ENCODE measurements around the gene NELFB. TPM values are rescaled to one million over a fixed set of nuclear protein-coding genes. Genes with fewer than 3 reads are reported as not detected.
"Not testable (repeated sequence)": the region's sequence is repeated elsewhere in the genome, so short reads cannot be mapped to it uniquely, and the experiment has no call there.

The NELFB gene
- total RNA-seq, 2 experiments from 2014 or later = 70.8 to 75.3 TPM

GRCh38 chr9:137234055-137234697, 21.0 kb upstream of the NELFB start:
- Mint-ChIP-seq H3K4me1 (peaks cover 11% of the 10 kb centered on the region), H3K36me3 (no peaks in the 10 kb centered on the region), H3K27me3 (no peaks in the 10 kb centered on the region), H3K4me3 (no peak overlapping the region), H3K27ac (no peak overlapping the region), H3K9me3 (ENCODE audit: low read depth) (no peaks in the 10 kb centered on the region)
- CTCF ChIA-PET = interaction anchor here (0.9 to 7.1 kb wide), 8 partner anchors 8 to 193 kb away, joined by 3 to 91 read pairs (median 4); partner anchors contain the start of genes ANAPC2, DPP7, NPDC1 and RNF208
- ATAC-seq = no peak
- DNase-seq = no peak

GRCh38 chr9:137234758-137235423, 20.2 kb upstream of the NELFB start:
- H3K36me3 Mint-ChIP-seq = no peaks in the 10 kb centered on the region
- CTCF ChIA-PET = interaction anchor here (0.9 to 7.1 kb wide), 8 partner anchors 9 to 192 kb away, joined by 3 to 91 read pairs (median 4); partner anchors contain the start of genes ANAPC2, DPP7, NPDC1 and RNF208
- H3K9me3 Mint-ChIP-seq (ENCODE audit: low read depth) = no peaks in the 10 kb centered on the region
- ATAC-seq (no peak), DNase-seq (no peak)
- H3K4me1 Mint-ChIP-seq = peaks cover 12% of the 10 kb centered on the region
- no peak overlapping the region for H3K4me3 Mint-ChIP-seq
- no peaks in the 10 kb centered on the region for H3K27me3 Mint-ChIP-seq
- H3K27ac Mint-ChIP-seq = no peak overlapping the region

GRCh38 chr9:137235424-137236237, 19.5 kb upstream of the NELFB start:
- peaks cover 12% of the 10 kb centered on the region for H3K4me1 Mint-ChIP-seq
- no peaks in the 10 kb centered on the region for H3K27me3 Mint-ChIP-seq
- no peak overlapping the region for H3K4me3 Mint-ChIP-seq
- H3K27ac Mint-ChIP-seq = no peak overlapping the region
- no peak for ATAC-seq
- DNase-seq = no peak
- H3K9me3 Mint-ChIP-seq (ENCODE audit: low read depth) = no peaks in the 10 kb centered on the region
- CTCF ChIA-PET = interaction anchor here (0.9 to 7.1 kb wide), 27 partner anchors 10 to 392 kb away, joined by 3 to 110 read pairs (median 6); partner anchors contain the start of genes ANAPC2, CYSRT1, DPP7 and MAN1B1
- H3K36me3 Mint-ChIP-seq = no peaks in the 10 kb centered on the region

- peaks cover 12% of the 10 kb centered on the region for H3K4me1 Mint-ChIP-seq
- no peak overlapping the region for H3K27ac Mint-ChIP-seq
- H3K4me3 Mint-ChIP-seq = no peak overlapping the region
- peak; percentile 32 for ATAC-seq
- H3K36me3 Mint-ChIP-seq = peaks cover 4% of the 10 kb centered on the region
- CTCF ChIA-PET = interaction anchor here (0.5 to 7.1 kb wide), 55 partner anchors 11 to 448 kb away, joined by 3 to 110 read pairs (median 5); partner anchors contain the start of genes ANAPC2, CYSRT1, DPP7 and GRIN1
- no peaks in the 10 kb centered on the region for H3K9me3 Mint-ChIP-seq (ENCODE audit: low read depth)
- DNase-seq = peak; percentile 93
- no peaks in the 10 kb centered on the region for H3K27me3 Mint-ChIP-seq
Measured at GRCh38 chr9:137236238-137236935, 18.7 kb upstream of the NELFB start.

GRCh38 chr9:137236936-137237421, 18.1 kb upstream of the NELFB start:
- Mint-ChIP-seq H3K4me3 (no peak overlapping the region), H3K4me1 (peaks cover 12% of the 10 kb centered on the region), H3K9me3 (ENCODE audit: low read depth) (no peaks in the 10 kb centered on the region), H3K36me3 (peaks cover 5% of the 10 kb centered on the region), H3K27me3 (no peaks in the 10 kb centered on the region), H3K27ac (no peak overlapping the region)
- DNase-seq (peak; percentile 49), ATAC-seq (no peak)
- CTCF ChIA-PET = interaction anchor here (0.6 to 7.1 kb wide), 52 partner anchors 10 to 449 kb away, joined by 3 to 110 read pairs (median 5); partner anchors contain the start of genes ANAPC2, CYSRT1, DPP7 and GRIN1

- no peak overlapping the region for H3K4me3 Mint-ChIP-seq
- peaks cover 21% of the 10 kb centered on the region for H3K4me1 Mint-ChIP-seq
- no peak for DNase-seq
- H3K27ac Mint-ChIP-seq = no peak overlapping the region
- ATAC-seq = no peak
- CTCF ChIA-PET = interaction anchor here (0.6 to 7.1 kb wide), 17 partner anchors 9 to 447 kb away, joined by 3 to 110 read pairs (median 6); partner anchors contain the start of genes ANAPC2, CYSRT1, DPP7 and NELFB
- H3K36me3 Mint-ChIP-seq = peaks cover 15% of the 10 kb centered on the region
- no peaks in the 10 kb centered on the region for H3K27me3 Mint-ChIP-seq
- no peaks in the 10 kb centered on the region for H3K9me3 Mint-ChIP-seq (ENCODE audit: low read depth)
Measured at GRCh38 chr9:137237759-137238726, 17.1 kb upstream of the NELFB start.

GRCh38 chr9:137239541-137240200, 15.5 kb upstream of the NELFB start:
- H3K9me3 Mint-ChIP-seq (ENCODE audit: low read depth); DNase-seq; ATAC-seq; H3K27me3 Mint-ChIP-seq: not testable (repeated sequence)
- H3K4me3 Mint-ChIP-seq = peak overlapping the region; percentile 74
- CTCF ChIA-PET = interaction anchor here (0.6 to 7.1 kb wide), 20 partner anchors 10 to 440 kb away, joined by 3 to 110 read pairs (median 6); partner anchors contain the start of genes ANAPC2, CYSRT1, DPP7 and MAN1B1
- H3K36me3 Mint-ChIP-seq = peaks cover 21% of the 10 kb centered on the region
- H3K4me1 Mint-ChIP-seq = peaks cover 31% of the 10 kb centered on the region
- H3K27ac Mint-ChIP-seq = peak overlapping the region; percentile 69

- Mint-ChIP-seq H3K9me3 (ENCODE audit: low read depth) (no peaks in the 10 kb centered on the region), H3K4me3 (peak overlapping the region; percentile 74), H3K4me1 (peaks cover 31% of the 10 kb centered on the region), H3K36me3 (peaks cover 21% of the 10 kb centered on the region), H3K27ac (peak overlapping the region; percentile 70), H3K27me3 (no peaks in the 10 kb centered on the region)
- ATAC-seq (peak; percentile 22), DNase-seq (no peak)
- CTCF ChIA-PET = interaction anchor here (0.6 to 7.1 kb wide), 24 partner anchors 10 to 511 kb away, joined by 3 to 110 read pairs (median 5); partner anchors contain the start of genes ANAPC2, CYSRT1, DPP7 and MAN1B1
Measured at GRCh38 chr9:137240318-137240840, 14.7 kb upstream of the NELFB start.

GRCh38 chr9:137240841-137241489, 14.2 kb upstream of the NELFB start, which contains the start of gene TUBB4B:
Gene TUBB4B, plus strand, starts transcription at chr9:137241287. Its CDS starts 74 bp downstream, at chr9:137241361.
- Mint-ChIP-seq H3K4me3 (peak within 1 kb of the TSS; percentile 82), H3K4me1 (peaks cover 31% of the 10 kb centered on the region), H3K27me3 (no peaks in the 10 kb centered on the region), H3K27ac (peak within 1 kb of the TSS; percentile 90), H3K9me3 (ENCODE audit: low read depth) (no peaks in the 10 kb centered on the region), H3K36me3 (peaks cover 21% of the 10 kb centered on the region)
- CTCF ChIA-PET = interaction anchor here (0.6 to 7.1 kb wide), 23 partner anchors 11 to 511 kb away, joined by 3 to 110 read pairs (median 5); partner anchors contain the start of genes ANAPC2, CYSRT1, DPP7 and MAN1B1
- ATAC-seq = peak; percentile 75
- DNase-seq = peak; percentile 99

- ATAC-seq = peak; percentile 18
- Mint-ChIP-seq H3K36me3 (peaks cover 21% of the 10 kb centered on the region), H3K27me3 (no peaks in the 10 kb centered on the region), H3K4me3 (peak overlapping the region; percentile 82), H3K9me3 (ENCODE audit: low read depth) (no peaks in the 10 kb centered on the region), H3K27ac (peak overlapping the region; percentile 56), H3K4me1 (peaks cover 31% of the 10 kb centered on the region)
- peak; percentile 81 for DNase-seq
- CTCF ChIA-PET = interaction anchor here (0.9 to 6.1 kb wide), 11 partner anchors 13 to 441 kb away, joined by 3 to 110 read pairs (median 8); partner anchors contain the start of genes CYSRT1, NDOR1, NELFB and RNF208
Measured at GRCh38 chr9:137241490-137242268, 13.4 kb upstream of the NELFB start.

All from activated CD8-positive, alpha-beta memory T cell treated with anti-CD3 and anti-CD28 coated beads, Interleukin-2, amount 10 ng/mL, durations not matched to agents 7 days and 5 days (primary cell).